GM19193 (cell line): ENCODE data around the gene ALX3.
A peak's percentile ranks its signal among the peaks of the same experiment; 100 is the strongest.

Experiments used
- POLR2A ChIP-seq: IDR thresholded peaks from 4 replicates; pipeline ENCODE4 v1.6.1; 2011; ENCODE audit not compliant: insufficient read depth, insufficient read length; ENCODE audit errors: extremely low read depth

The ALX3 gene

DNA sequence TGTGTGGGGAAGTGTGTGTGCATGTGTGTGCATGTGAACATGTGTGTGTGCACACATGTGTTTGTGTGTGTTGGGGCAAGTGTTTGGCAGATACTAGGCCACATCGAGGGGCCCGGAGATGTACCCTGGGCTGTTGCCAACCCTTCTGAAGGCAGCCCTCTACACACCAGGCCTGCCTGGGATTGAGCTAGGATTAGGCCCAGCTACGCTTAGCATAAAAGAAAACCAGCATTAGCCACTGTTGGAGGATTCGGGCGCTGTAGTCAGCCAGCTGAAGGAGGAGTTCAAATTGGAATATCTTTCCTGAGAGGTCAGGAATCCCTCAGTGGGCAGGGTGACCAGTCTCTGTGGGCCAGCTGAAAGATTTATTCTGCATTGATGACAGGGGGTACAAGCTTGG is 10.6 kb upstream of the ALX3 start:
- TF ChIP-seq POLR2A = no peak

GRCh38 chr1:110076789-110077500 is 6.5 kb upstream of the ALX3 start:
- TF ChIP-seq POLR2A = no peak

DNA sequence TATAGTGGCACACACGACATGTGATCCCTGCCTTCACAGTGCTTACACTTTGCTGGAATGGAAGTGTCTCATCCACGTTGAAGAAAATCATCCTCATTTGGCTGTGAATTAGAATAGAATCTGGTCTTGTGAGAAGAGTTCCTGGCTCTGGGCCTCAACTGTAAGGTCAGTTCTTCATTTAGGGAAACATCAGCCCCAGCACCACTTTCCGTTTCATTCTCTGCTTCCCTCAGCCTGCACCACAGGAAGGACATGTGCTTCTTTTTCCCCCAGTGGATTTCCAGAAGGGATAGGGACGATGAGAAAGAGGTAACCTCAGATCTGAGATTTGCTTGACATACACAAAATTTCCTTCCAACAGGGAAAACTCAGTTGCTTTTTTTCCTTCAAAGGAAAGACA is 3.7 kb upstream of the ALX3 start:
- no peak for TF ChIP-seq POLR2A

DNA sequence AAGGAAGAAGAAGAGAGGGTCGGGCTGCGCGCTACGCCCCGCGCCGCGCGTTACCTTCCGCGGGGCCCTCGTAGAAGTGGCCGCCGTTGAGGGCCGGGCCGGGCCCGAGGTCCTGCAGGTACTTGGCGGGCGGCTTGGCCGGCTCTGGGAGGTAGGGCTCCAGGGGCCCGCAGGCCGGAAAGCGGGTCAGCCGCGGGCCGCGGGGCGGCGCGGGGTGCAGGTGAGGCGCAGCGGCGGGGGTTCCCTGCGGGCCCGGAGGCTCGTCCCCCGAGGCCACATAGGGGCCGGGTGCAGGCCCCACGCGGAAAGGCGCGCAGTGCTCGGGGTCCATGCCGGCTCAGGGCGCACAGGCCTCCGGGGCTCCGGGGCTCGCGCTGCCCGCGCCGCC is 196 bp downstream of the ALX3 start:
- TF ChIP-seq POLR2A = no peak

DNA sequence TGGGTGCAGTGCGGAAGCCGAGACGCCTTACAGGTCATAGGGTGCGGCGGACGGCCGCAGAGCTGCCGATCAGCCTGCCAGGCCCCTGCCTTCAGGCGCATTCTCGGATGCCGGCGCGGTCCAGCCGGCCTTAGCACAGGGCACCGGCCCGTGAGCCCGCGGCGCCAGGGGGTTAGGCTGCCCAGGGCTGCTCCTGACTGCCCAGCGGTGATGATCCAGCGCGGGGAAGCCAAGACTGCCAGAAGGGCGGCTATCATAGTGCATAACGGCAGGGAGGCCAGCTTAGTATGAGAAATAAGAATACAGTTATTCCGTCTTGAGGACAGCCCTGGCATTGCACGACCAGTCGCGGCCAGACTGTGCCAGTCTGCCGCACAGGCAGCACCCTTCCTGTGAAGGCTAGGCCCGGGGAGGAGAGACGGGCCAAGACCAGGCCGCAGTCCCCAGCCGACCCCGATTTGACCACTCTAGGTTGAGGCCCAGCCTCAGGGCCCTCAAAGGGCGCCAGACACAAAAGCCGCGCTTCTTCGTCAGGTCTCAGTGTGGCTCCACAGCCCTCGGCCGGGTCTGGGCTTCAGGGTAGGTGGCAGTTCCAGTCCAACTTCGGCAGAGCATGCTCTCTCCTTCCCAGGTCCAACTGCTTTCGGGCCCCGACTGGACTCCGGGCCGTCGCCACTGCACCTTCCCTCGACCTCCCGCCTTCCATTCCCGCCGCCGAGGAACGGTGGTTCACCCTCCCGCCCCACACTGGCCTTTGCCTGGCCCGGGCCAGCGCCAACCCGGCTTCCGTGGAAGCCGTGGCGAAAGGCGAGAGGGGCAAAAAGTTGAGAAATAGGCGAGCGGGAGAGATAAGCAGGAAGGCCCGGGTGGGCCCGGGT is 829 bp downstream of the ALX3 start:
- TF ChIP-seq POLR2A = no peak

GRCh38 chr1:110068646-110069403 is 1.6 kb downstream of the ALX3 start:
- TF ChIP-seq POLR2A = no peak

DNA sequence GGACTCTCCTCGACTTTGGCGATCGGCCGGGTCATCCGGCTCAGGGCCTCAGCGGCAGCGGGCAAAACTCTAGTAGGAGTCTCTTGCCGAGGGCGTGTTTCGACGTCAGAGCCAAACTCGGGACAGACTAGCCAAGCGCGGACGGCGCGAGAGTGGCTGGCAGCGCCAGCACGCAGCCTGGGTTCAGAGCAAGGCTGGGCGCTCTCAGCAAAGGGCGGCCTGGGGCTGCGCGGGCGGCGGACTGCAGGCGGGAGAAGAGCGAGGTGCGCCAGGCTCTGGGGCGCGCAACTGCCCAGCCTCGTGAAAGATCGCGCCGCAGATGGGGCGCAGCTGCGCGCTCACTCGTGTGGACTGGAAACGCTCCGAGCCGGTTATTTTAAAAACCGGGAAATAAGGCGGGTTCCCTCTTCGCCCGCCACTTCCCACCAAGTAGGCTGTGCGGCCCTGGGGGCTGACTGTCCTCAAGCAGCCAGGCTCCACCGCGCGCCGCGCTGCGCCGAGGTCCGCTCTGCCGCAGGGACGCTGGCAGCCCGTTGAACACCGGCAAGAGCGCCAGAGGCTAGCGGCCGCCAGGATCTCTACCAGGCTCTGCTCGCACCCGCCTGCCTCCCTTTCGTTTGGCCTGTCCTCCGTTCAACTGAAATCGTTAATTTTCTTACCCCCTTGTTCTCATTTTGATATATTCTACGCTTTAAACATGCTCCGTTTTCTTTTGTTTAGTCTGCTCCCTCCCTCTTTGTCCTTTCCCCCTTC is 2.4 kb downstream of the ALX3 start:
- no peak for TF ChIP-seq POLR2A

GRCh38 chr1:110067479-110067892 is 3.0 kb downstream of the ALX3 start:
- no peak for TF ChIP-seq POLR2A

- TF ChIP-seq POLR2A = no peak
Observed at GRCh38 chr1:110065841-110066240, 4.6 kb downstream of the ALX3 start.

DNA sequence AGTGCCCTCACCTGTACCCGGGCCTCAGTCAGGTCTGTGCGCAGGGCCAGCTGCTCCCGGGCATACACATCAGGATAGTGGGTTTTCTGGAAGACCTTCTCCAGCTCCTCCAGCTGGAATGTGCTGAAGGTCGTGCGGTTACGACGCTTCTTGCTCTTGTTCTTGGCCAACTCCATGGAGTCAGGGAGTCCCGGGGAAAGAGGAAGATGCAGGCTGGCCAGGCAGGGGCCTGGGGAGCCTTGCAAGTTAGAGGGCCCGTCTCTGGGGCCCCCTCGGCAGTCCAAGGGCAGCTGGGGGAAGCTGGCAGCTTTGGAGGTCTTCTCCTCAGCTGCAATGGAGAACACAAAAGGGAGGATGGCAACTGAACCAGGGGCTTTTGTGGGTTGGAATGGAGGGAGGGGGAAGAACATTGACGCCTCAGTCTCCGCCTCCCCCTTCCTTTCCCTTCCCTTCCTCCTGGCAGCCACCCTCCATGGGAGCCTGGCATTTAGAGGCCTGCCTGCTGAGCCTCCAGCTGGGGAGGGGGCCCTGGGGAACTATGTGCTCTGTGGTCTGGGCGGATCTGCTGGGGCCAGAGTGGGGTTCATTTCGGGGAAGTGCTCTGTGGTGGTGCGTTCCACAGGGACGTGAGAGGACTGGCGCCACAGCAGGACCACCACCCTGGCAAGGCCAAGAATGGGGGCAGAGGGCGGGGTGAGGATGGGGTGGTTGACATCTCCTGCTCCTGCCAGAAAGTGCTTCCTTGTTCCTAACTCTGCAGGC is 5.7 kb downstream of the ALX3 start:
- TF ChIP-seq POLR2A = no peak

DNA sequence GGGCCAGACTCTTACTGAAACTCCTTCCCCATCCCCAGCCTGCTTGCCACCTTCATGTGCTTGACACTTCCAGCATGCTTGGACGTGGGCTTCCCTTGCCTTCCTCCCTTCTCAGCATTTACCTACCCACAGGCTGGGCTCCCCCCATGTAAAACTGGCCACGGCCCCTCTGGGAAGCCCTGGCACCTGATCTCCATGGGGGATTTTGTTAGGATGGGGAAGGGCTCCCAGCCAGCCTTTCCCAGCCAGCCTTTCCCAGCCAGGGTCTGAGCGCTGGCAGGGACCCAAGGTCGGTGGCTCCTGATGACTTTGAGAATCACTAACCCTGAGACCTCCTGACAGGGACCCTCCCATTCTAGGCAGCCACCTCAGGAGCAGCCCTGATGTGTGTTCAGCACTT is 6.7 kb downstream of the ALX3 start:
- TF ChIP-seq POLR2A = no peak

DNA sequence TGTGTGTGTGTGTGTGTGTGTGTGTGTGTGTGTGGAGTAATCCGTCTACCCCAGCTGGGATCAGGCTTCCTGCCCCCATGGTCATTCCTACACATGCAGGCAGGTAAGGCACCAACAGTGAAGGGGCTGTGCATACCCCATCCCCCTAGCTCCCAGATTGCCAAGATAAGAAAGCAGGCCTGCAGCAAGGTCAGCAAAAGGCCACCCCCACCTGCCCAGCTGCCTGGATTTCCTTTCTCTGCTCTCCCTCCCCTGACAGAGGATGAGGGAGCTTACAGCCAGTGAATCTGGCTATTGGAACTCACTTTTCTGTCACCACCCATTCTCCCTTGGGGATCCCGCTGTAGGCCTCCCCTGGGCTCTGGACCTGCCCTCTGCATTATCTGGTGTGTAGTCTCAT is 7.9 kb downstream of the ALX3 start:
- TF ChIP-seq POLR2A = no peak

- TF ChIP-seq POLR2A = no peak
Observed at GRCh38 chr1:110061341-110061740, 9.1 kb downstream of the ALX3 start.

DNA sequence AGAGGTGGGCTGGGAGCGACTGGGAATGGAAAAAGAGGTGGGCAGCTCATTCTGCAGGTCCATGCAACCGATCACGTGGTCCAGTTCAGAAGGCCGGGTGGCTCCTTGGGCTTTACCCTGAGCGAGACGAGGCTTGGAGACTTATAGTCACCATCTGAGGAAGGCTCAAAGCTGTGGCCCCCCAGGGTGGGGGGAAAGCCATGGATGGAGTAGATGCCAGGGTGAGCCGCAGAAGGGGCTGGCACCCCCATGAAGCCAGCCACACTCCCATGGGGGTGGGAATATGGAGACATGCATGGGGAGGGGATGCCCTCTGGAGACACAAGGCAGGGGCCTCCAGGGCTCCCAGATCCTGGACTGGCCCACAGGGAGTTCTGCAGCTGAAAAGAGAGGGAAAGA is 9.8 kb downstream of the ALX3 start:
- TF ChIP-seq POLR2A = no peak

GRCh38 chr1:110060034-110060661 is 10.3 kb downstream of the ALX3 start:
- TF ChIP-seq POLR2A = peak; percentile 12
